K562 (cell line): ENCODE measurements around the gene SLC22A23. TPM values are rescaled to one million over a fixed set of nuclear protein-coding genes. Genes with fewer than 3 reads are reported as not detected.

ENCODE experiments used
- ATAC-seq: fragments of 200-7000 bp; cut with Tn5 transposase; 3 replicates; pipeline ENCODE4 v1.9.1; 2020; ENCODE audit warnings: moderate library complexity
- BruUV-seq: library from RNA; stranded (reverse); fragments of 400-500 nt; replicated peaks from 2 replicates; lab custom pipeline; 2021; lab: Mats Ljungman, UMichigan
- CTCF ChIA-PET: fragments of 300-600 bp; formaldehyde crosslinking; extraction: SDS; loops from one replicate; lab custom pipeline; 2021; ENCODE audit warnings: low intra/inter-chr PET ratio; lab: Yijun Ruan, JAX
- POLR2A ChIA-PET: fragments of 300-600, 350-650 bp; sonication (Branson Sonifier 250); formaldehyde crosslinking; extraction: SDS; loops from one replicate; lab custom pipeline; 2021; ENCODE audit warnings: antibody characterized with exemption, inconsistent platforms; lab: Yijun Ruan, JAX
- DNase-seq, 4 experiments: peaks; one replicate each; pipeline versions ENCODE4 v3.0.0 to v3.0.0-alpha.2; 2011 to 2018; ENCODE audit warnings: low spot score in 3 of 4, mixed read lengths in 3 of 4; ENCODE audit errors: extremely low read depth in 1 of 4
- FAIRE-seq: peaks from 2 replicates; lab custom pipeline; 2011; peaks lifted over from hg19 to GRCh38; lab: Jason Lieb, UNC
- H2AFZ ChIP-seq: 2 replicates; pipeline ENCODE4 v1.6.0; 2011; ENCODE audit warnings: low read depth, low read length, control low read depth, inconsistent platforms
- H3K27ac ChIP-seq: fragments of 200-600 bp; 3 replicates; pipeline ENCODE4 v1.8.0; 2011; ENCODE audit warnings: low read depth, mild to moderate bottlenecking, control low read depth, inconsistent platforms, low read length, moderate library complexity, mixed read lengths; ENCODE audit errors: extremely low read depth
- H3K27me3 ChIP-seq, 2 experiments: fragments of 300-600 bp in 1 of 2; 2 replicates in 1 of 2; 3 replicates in 1 of 2; pipeline versions ENCODE4 v1.6.0 to v1.8.0; 2011; ENCODE audit warnings: inconsistent platforms in 2 of 2, low read length in 2 of 2, mild to moderate bottlenecking in 1 of 2, mixed read lengths in 1 of 2, moderate library complexity in 1 of 2; ENCODE audit not compliant: control insufficient read depth in 2 of 2, insufficient read depth in 2 of 2
- H3K36me3 ChIP-seq: fragments of 300-600 bp; 3 replicates; pipeline ENCODE4 v1.8.0; 2011; ENCODE audit warnings: mild to moderate bottlenecking, low read length, inconsistent platforms; ENCODE audit not compliant: control insufficient read depth, insufficient read depth
- H3K4me1 ChIP-seq, 2 experiments: fragments of 200-600 bp in 1 of 2; replicated peaks in 1 of 2; 2 replicates in 1 of 2; 3 replicates in 1 of 2; pipeline versions ENCODE4 v1.5.1 to v1.8.0; 2011; ENCODE audit warnings: inconsistent platforms in 2 of 2, low read length in 2 of 2, mild to moderate bottlenecking in 1 of 2, mixed read lengths in 1 of 2, moderate library complexity in 1 of 2; ENCODE audit not compliant: control insufficient read depth in 2 of 2, insufficient read depth in 2 of 2
- H3K4me2 ChIP-seq: 2 replicates; pipeline ENCODE4 v1.6.1; 2011; ENCODE audit warnings: low read length, control low read depth, inconsistent platforms, mixed read lengths; ENCODE audit not compliant: insufficient read depth
- H3K4me3 ChIP-seq: fragments of 200-600 bp; sonication (generic), shearing (Covaris generic); 2 replicates; pipeline ENCODE4 v1.5.1; 2016; ENCODE audit warnings: control low read depth, inconsistent platforms
- H3K79me2 ChIP-seq: fragments of 200-600 bp; 3 replicates; pipeline ENCODE4 v1.8.0; 2011; ENCODE audit warnings: low read length, inconsistent platforms; ENCODE audit not compliant: control insufficient read depth, insufficient read depth
- H3K9ac ChIP-seq, 2 experiments: 2 replicates each; pipeline versions ENCODE4 v1.6.0 to v1.6.1; 2011; ENCODE audit warnings: low read depth in 2 of 2, low read length in 2 of 2, control low read depth in 1 of 2, inconsistent platforms in 1 of 2, mild to moderate bottlenecking in 1 of 2, mixed read lengths in 1 of 2; ENCODE audit not compliant: insufficient read depth in 1 of 2
- H3K9me1 ChIP-seq: one replicate; pipeline ENCODE4 v1.6.0; 2011; ENCODE audit warnings: inconsistent platforms, mild to moderate bottlenecking, low read length, moderate library complexity; ENCODE audit not compliant: control insufficient read depth, insufficient read depth
- H3K9me3 ChIP-seq: replicated peaks from 2 replicates; pipeline ENCODE4 v1.5.1; 2011; ENCODE audit warnings: low read depth, low read length, inconsistent platforms; ENCODE audit not compliant: control insufficient read depth, insufficient read depth
- H4K20me1 ChIP-seq: replicated peaks from 2 replicates; pipeline ENCODE4 v1.6.1; 2011; ENCODE audit warnings: low read length, inconsistent platforms, mixed read lengths; ENCODE audit not compliant: control insufficient read depth, insufficient read depth
- EHMT2 ChIP-seq: fragments of 450-650 bp; IDR thresholded peaks from 2 replicates; pipeline ENCODE4 v1.6.1; 2018; ENCODE audit warnings: antibody characterized with exemption
- ELK3 ChIP-seq: fragments of 450-650 bp; formaldehyde crosslinking; IDR thresholded peaks from 2 replicates; pipeline ENCODE4 v1.4.0; 2020; ENCODE audit warnings: mild to moderate bottlenecking
- ESRRA ChIP-seq: fragments of 450-650 bp; IDR thresholded peaks from 2 replicates; pipeline ENCODE4 v1.6.1; 2014; ENCODE audit warnings: low read depth, mild to moderate bottlenecking, moderate library complexity, borderline replicate concordance
- FOXK1 ChIP-seq: sonication (generic); formaldehyde crosslinking; IDR thresholded peaks from 2 replicates; pipeline ENCODE4 v1.8.0; 2022; ENCODE audit warnings: missing genetic modification reagents, mild to moderate bottlenecking, borderline replicate concordance
- GTF2A2 ChIP-seq: IDR thresholded peaks from 2 replicates; pipeline ENCODE4 v1.6.1; 2016; ENCODE audit warnings: mild to moderate bottlenecking, missing genetic modification characterization, missing compliant biosample characterization
- HDAC1 ChIP-seq, 2 experiments: fragments of 450-650 bp; IDR thresholded peaks; 2 replicates each; pipeline ENCODE4 v1.6.1; 2016 to 2017; ENCODE audit warnings: inconsistent platforms in 1 of 2, mild to moderate bottlenecking in 1 of 2, moderate library complexity in 1 of 2
- HDGF ChIP-seq: fragments of 450-650 bp; IDR thresholded peaks from 2 replicates; pipeline ENCODE4 v1.6.1; 2016
- HINFP ChIP-seq: fragments of 450-650 bp; conservative IDR thresholded peaks from 2 replicates; pipeline ENCODE4 v1.6.1; 2016; ENCODE audit warnings: missing genetic modification characterization, low read depth, mild to moderate bottlenecking, control low read depth, missing compliant biosample characterization
- HLTF ChIP-seq: fragments of 450-650 bp; IDR thresholded peaks from 2 replicates; pipeline ENCODE4 v1.6.1; 2016
- MLLT1 ChIP-seq, 2 experiments: fragments of 450-650 bp; IDR thresholded peaks; 2 replicates each; pipeline ENCODE4 v1.6.1; 2016
- OTX1 ChIP-seq: fragments of 450-650 bp; formaldehyde crosslinking; IDR thresholded peaks from 2 replicates; pipeline ENCODE4 v1.4.0; 2022; ENCODE audit warnings: mild to moderate bottlenecking
- POLR2B ChIP-seq: fragments of 450-650 bp; IDR thresholded peaks from 2 replicates; pipeline ENCODE4 v1.6.1; 2018; ENCODE audit warnings: low read depth; ENCODE audit not compliant: partially characterized antibody
- SMARCE1 ChIP-seq: fragments of 450-650 bp; IDR thresholded peaks from 2 replicates; pipeline ENCODE4 v1.7.1; 2016; ENCODE audit warnings: mild to moderate bottlenecking
- TSC22D4 ChIP-seq: fragments of 450-650 bp; IDR thresholded peaks from 2 replicates; pipeline ENCODE4 v1.6.1; 2016; ENCODE audit warnings: missing genetic modification characterization, missing biosample characterization, control low read depth
- ZFPM2 ChIP-seq: fragments of 250-450 bp; sonication (Bioruptor Pico); IDR thresholded peaks from 2 replicates; pipeline ENCODE4 v1.5.1; 2022; ENCODE audit warnings: mild to moderate bottlenecking
- ZNF134 ChIP-seq: fragments of 250-450 bp; sonication (Bioruptor Pico); conservative IDR thresholded peaks from 2 replicates; pipeline ENCODE4 v1.4.0; 2020
- ZNF589 ChIP-seq: fragments of 200-800 bp; sonication (Bioruptor generic); IDR thresholded peaks from 2 replicates; pipeline ENCODE4 v1.6.1; 2016; ENCODE audit warnings: low read depth, missing genetic modification characterization, missing compliant biosample characterization
- WGBS: fragments of 100-300 bp; shearing (Covaris generic); methylation state at CpG from one replicate; pipeline ENCODE4 v1.1.6; 2016; ENCODE audit warnings: low coverage, mixed read lengths; ENCODE audit not compliant: insufficient coverage; ENCODE audit errors: missing lambda C conversion rate; 5-methylcytosine and 5-hydroxymethylcytosine counted together
- in situ Hi-C: fragments of 300-500 bp; cut with MboI; formaldehyde crosslinking; loops from 4 replicates; pipeline ENCODE4 v1.15.0; 2018; ENCODE audit warnings: inconsistent platforms, mixed read lengths
- intact Hi-C: fragments of 100-400 bp; cut with micrococcal nuclease; formaldehyde crosslinking; loops from 2 replicates; pipeline ENCODE4 v1.14.2; 2022
- polyA plus RNA-seq, 8 experiments: library from polyadenylated mRNA; depleted of rRNA in 4 of 8; stranded (reverse) in 5 of 8; unstranded in 3 of 8; fragments of >200 nt; fragmentation: Nextera tagmentation in 2 of 8; fragmentation: Illumina TruSeq in 1 of 8; extraction: Ambion mirVana in 2 of 8; extraction: Trizol in 1 of 8; gene quantifications; 2 replicates each; pipeline versions ENCODE4 v1.2.1 to v1.2.3, GENCODE V29; 2011 to 2014; ENCODE audit warnings: inconsistent platforms in 1 of 8, missing spikeins in 1 of 8
- total RNA-seq, 7 experiments: library from RNA; depleted of rRNA in 6 of 7; stranded (reverse); fragments of >200 nt in 6 of 7; fragmentation: Illumina TruSeq in 2 of 7; extraction: Trizol in 2 of 7; gene quantifications; 2 replicates each; pipeline versions ENCODE4 v1.2.1 to v1.2.3, GENCODE V29; 2011 to 2021; ENCODE audit warnings: low replicate concordance in 1 of 7

SLC22A23 gene
- total and polyA plus RNA-seq, 9 of the 15 experiments (the other 6 are each of a cell fraction or from before 2014, with no cell fraction given): 0.30 to 8.7 (median 2.5) TPM

- TF ChIP-seq ELK3 (CRISPR knock-in tag): no peak
- TF ChIP-seq HINFP (tag): no peak
- no peak for TF ChIP-seq ZNF134
- no peak for TF ChIP-seq ESRRA
- TF ChIP-seq SMARCE1: no peak
- TF ChIP-seq, all 486 proteins: peak for 0
These were observed 104.2 kb downstream of the SLC22A23 start (continued) for GRCh38 chr6:3352678-3353077.

DNA sequence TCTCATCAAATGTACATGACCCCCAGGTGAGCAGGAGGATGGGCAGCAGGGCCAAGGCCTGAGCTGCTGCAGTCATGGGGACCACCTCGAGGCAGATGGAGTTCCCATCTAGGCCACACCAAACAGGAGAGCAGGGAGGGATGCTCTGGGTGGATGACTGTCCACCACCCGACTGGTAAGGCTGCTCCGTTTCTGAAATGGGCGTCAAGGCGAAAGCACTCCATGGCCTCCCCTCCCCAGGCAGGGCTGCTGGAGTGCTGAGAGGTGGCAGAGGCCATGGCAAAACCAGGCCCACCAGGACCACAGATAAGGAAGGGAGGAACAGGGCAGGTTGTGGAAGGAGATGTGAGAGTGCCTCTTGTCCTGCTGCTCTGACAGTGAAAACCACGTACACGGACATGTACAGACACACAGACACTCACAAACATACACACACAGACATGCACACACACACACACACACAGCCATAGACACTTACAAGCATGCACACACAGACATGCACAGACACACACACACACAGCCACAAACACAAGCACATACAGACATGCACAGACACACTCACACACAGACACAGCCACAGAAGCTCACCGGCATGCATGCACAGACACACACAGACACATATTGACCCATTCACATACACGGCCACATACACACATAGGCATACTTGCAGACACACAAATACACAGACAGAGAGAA is 104.9 kb downstream of the SLC22A23 start:
- intact Hi-C loops: loop anchor here (10.0 kb wide), 1 partner anchor 673 kb away; a partner anchor contains a TSS
- no peak overlapping the region for H3K4me2 ChIP-seq
- no peaks in the 10 kb centered on the region for H3K36me3 ChIP-seq
- DNase-seq: no peak
- in situ Hi-C loops: no loop called here
- no peak for FAIRE-seq
- BruUV-seq: no TSS peak
- CTCF ChIA-PET: no interaction called here
- no peak overlapping the region for H3K4me3 ChIP-seq
- H3K9me1 ChIP-seq: no peaks in the 10 kb centered on the region
- peak overlapping the region; percentile 6; the same call in 1 of the 2 replicates for H2AFZ ChIP-seq
- no peak for ATAC-seq
- POLR2A ChIA-PET: interaction anchor here (0.6 to 1.8 kb wide), 5 partner anchors 11 to 72 kb away, joined by 3 to 7 read pairs (median 3); no protein-coding TSS in a partner anchor
- H3K79me2 ChIP-seq: peaks cover 7% of the 10 kb centered on the region; the same call in 1 of the 3 replicates
- H3K9ac ChIP-seq: peak overlapping the region in 1 of 2 experiments; percentile 37; a peak in 1 of 4 replicates
- no peak overlapping the region for H3K27ac ChIP-seq
- H4K20me1 ChIP-seq: no peaks in the 10 kb centered on the region
- H3K4me1 ChIP-seq: peaks cover 55 to 90% of the 10 kb centered on the region in 2 experiments
- no peaks in the 10 kb centered on the region for H3K9me3 ChIP-seq
- no peaks in the 10 kb centered on the region for H3K27me3 ChIP-seq
- 70% methylated on average over 9 of the region's 9 CpGs for WGBS
- TF ChIP-seq FOXK1 (CRISPR knock-in tag): no peak
- TF ChIP-seq EHMT2: 0 out of 2 replicates have a peak, but pooled peaks have one; percentile 20
- peak; percentile 21 for TF ChIP-seq POLR2B
- TF ChIP-seq OTX1 (CRISPR knock-in tag): 0 out of 2 replicates have a peak, but pooled peaks have one; percentile 52
- TF ChIP-seq HLTF: 0 out of 2 replicates have a peak, but pooled peaks have one; percentile 58
- no peak for TF ChIP-seq ZFPM2 (CRISPR knock-in tag)
- TF ChIP-seq HDAC1 (IDR thresholded peaks at IDR 0.05): peak in 1 of 2 experiments; percentile 57; a peak in 2 of 4 replicates
- TF ChIP-seq HDGF: peak; percentile 99
- peak in 1 of 2 experiments; percentile 63; a peak in 1 of 4 replicates for TF ChIP-seq MLLT1 (IDR thresholded peaks at IDR 0.05)
- TF ChIP-seq GTF2A2 (tag): no peak
- TF ChIP-seq ZNF589: no peak
- 0 out of 2 replicates have a peak, but pooled peaks have one; percentile 56 for TF ChIP-seq TSC22D4 (tag)
